Mammary epithelial cell (primary cell): ENCODE measurements around the gene PRDM2.

Experiments used
- EZH2 ChIP-seq: IDR thresholded peaks from 2 replicates; pipeline ENCODE4 v1.6.1; 2012; ENCODE audit warnings: low read length, inconsistent platforms, borderline replicate concordance
- TF ChIP-seq, protein P1 (sequence below), 2 donors: IDR thresholded peaks in 1 of 2; conservative IDR thresholded peaks in 1 of 2; 2 replicates each; pipeline ENCODE4 v1.5.1; 2011 to 2012; ENCODE audit warnings: inconsistent platforms in 2 of 2, low read length in 2 of 2, mild to moderate bottlenecking in 2 of 2, control low read depth in 1 of 2, low read depth in 1 of 2; ENCODE audit not compliant: insufficient read depth in 1 of 2; ENCODE audit errors: extremely low read depth in 1 of 2

DNA sequence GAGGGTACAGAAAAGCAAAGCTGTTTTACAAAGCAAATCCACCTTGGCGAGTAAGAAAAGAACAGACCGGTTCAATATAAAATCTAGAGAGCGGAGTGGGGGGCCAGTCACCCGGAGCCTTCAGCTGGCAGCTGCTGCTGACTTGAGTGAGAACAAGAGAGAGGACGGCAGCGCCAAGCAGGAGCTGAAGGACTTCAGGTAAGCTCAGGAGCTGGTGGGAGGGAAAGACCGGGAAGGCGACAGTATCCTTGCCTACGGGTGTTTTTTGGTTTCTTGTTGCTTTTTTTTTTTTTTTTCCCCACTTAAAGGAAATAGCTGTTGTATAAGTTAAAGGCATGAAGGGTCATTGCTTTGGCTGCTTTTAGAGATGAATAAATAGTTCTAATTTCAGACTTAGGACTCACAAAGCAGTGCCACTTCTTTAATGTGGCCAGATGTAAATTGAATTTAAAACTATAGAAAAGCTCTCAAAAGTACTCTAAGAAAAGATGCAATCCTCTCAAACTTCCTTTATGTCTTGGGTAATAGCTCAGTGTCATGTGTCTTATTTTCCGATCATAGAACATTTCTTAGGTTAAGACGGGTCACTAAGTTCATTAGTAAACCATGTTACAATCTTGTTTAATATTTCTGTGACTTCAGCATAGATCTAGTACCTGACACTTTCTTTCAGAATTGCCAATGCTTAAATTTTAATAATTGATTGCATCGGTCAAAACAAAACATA, 82.8 kb downstream of the PRDM2 start:
- TF ChIP-seq, protein P1, sequence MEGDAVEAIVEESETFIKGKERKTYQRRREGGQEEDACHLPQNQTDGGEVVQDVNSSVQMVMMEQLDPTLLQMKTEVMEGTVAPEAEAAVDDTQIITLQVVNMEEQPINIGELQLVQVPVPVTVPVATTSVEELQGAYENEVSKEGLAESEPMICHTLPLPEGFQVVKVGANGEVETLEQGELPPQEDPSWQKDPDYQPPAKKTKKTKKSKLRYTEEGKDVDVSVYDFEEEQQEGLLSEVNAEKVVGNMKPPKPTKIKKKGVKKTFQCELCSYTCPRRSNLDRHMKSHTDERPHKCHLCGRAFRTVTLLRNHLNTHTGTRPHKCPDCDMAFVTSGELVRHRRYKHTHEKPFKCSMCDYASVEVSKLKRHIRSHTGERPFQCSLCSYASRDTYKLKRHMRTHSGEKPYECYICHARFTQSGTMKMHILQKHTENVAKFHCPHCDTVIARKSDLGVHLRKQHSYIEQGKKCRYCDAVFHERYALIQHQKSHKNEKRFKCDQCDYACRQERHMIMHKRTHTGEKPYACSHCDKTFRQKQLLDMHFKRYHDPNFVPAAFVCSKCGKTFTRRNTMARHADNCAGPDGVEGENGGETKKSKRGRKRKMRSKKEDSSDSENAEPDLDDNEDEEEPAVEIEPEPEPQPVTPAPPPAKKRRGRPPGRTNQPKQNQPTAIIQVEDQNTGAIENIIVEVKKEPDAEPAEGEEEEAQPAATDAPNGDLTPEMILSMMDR (conservative IDR thresholded peaks at IDR 0.05 in 1 of 2, IDR thresholded peaks at IDR 0.05 in 1 of 2; ENCODE audit: extremely low read depth in 1 of 2, insufficient read depth in 1 of 2, low read depth in 1 of 2, low read length in 2 of 2): no peak
- no peak for TF ChIP-seq EZH2
